PC-9 (cell line): Measurements from ENCODE around the gene IL34. TPM values are rescaled to one million over a fixed set of nuclear protein-coding genes. Genes with fewer than 3 reads are reported as not detected.

ENCODE experiments used
- BruUV-seq: library from RNA; stranded (reverse); fragments of 400-500 nt; replicated peaks from 2 replicates; lab custom pipeline; 2021; lab: Mats Ljungman, UMichigan
- CTCF ChIA-PET: fragments of 300-600 bp; sonication (Branson Sonifier 250); formaldehyde crosslinking; loops from one replicate; lab custom pipeline; 2022; ENCODE audit warnings: antibody characterized with exemption; lab: Charles Lee
- POLR2A ChIA-PET: fragments of 300-600 bp; sonication (Branson Sonifier 250); formaldehyde crosslinking; loops from one replicate; lab custom pipeline; 2022; ENCODE audit warnings: antibody characterized with exemption; ENCODE audit not compliant: unreplicated experiment; lab: Charles Lee
- DNase-seq, 2 experiments: peaks; one replicate each; pipeline versions ENCODE4 v3.0.0 to v3.0.0-alpha.2; 2015 to 2022; ENCODE audit warnings: mixed read lengths in 1 of 2
- H2AFZ ChIP-seq: fragments of 200-600 bp; sonication (generic); 2 replicates; pipeline ENCODE4 v1.8.1; 2017; ENCODE audit warnings: antibody characterized with exemption
- H3F3A ChIP-seq: fragments of 200-600 bp; sonication (generic); 2 replicates; pipeline ENCODE4 v1.8.1; 2017; ENCODE audit warnings: antibody characterized with exemption, mild to moderate bottlenecking, low read depth; ENCODE audit not compliant: insufficient read depth
- H3K27ac ChIP-seq: fragments of 200-600 bp; sonication (generic); 2 replicates; pipeline ENCODE4 v1.6.1; 2016; ENCODE audit warnings: mixed run types
- H3K27me3 ChIP-seq: fragments of 200-600 bp; sonication (generic); 2 replicates; pipeline ENCODE4 v1.6.1; 2016; ENCODE audit warnings: low read depth, mixed run types; ENCODE audit not compliant: insufficient read depth
- H3K36me3 ChIP-seq: fragments of 200-600 bp; sonication (generic); 2 replicates; pipeline ENCODE4 v1.6.1; 2016; ENCODE audit warnings: low read depth, mixed run types
- H3K4me1 ChIP-seq: fragments of 200-600 bp; sonication (generic); replicated peaks from 2 replicates; pipeline ENCODE4 v1.6.1; 2016; ENCODE audit warnings: mixed run types; ENCODE audit not compliant: insufficient read depth
- H3K4me2 ChIP-seq: fragments of 200-600 bp; sonication (generic); 2 replicates; pipeline ENCODE4 v1.6.1; 2017; ENCODE audit warnings: mixed run types
- H3K4me3 ChIP-seq: fragments of 200-600 bp; sonication (generic); 2 replicates; pipeline ENCODE4 v1.6.1; 2016; ENCODE audit warnings: mixed run types
- H3K79me2 ChIP-seq: fragments of 200-600 bp; sonication (generic); 2 replicates; pipeline ENCODE4 v1.6.1; 2017; ENCODE audit warnings: low read depth, mixed run types
- H3K9me2 ChIP-seq: fragments of 200-600 bp; sonication (generic); 2 replicates; pipeline ENCODE4 v1.8.1; 2017; ENCODE audit warnings: mild to moderate bottlenecking; ENCODE audit not compliant: insufficient read depth
- H3K9me3 ChIP-seq: fragments of 200-600 bp; sonication (generic); 2 replicates; pipeline ENCODE4 v1.8.1; 2016; ENCODE audit warnings: low read depth; ENCODE audit not compliant: insufficient read depth
- H4K20me1 ChIP-seq: fragments of 200-600 bp; sonication (generic); 2 replicates; pipeline ENCODE4 v1.8.1; 2017; ENCODE audit not compliant: insufficient read depth
- CTCF ChIP-seq: fragments of 200-600 bp; sonication (generic); conservative IDR thresholded peaks from 2 replicates; pipeline ENCODE4 v1.6.1; 2017; ENCODE audit warnings: mixed run types, antibody characterized with exemption, mild to moderate bottlenecking, moderate library complexity
- EZH2 ChIP-seq: fragments of 200-600 bp; sonication (generic); IDR thresholded peaks from 2 replicates; pipeline ENCODE4 v1.8.0; 2017; ENCODE audit warnings: antibody characterized with exemption, low read depth
- intact Hi-C: fragments of 100-400 bp; cut with micrococcal nuclease; formaldehyde crosslinking; loops from one replicate; pipeline ENCODE4 v1.10.0; 2022; ENCODE audit not compliant: unreplicated experiment
- total RNA-seq: library from RNA; stranded (reverse); gene quantifications from 2 replicates; pipeline ENCODE4 v1.2.3, GENCODE V29; 2021

The IL34 gene
- total RNA-seq, 1 experiment from 2014 or later = not detected

GRCh38 chr16:70706948-70707465 lies 60.6 kb downstream of the IL34 start:
- no peaks in the 10 kb centered on the region for H3K27me3 ChIP-seq
- peak overlapping the region; percentile 66 for H3K4me2 ChIP-seq
- 0 out of 2 replicates have a peak, but pooled peaks cover 8% of the 10 kb centered on the region for H3K79me2 ChIP-seq
- no peaks in the 10 kb centered on the region for H3K9me3 ChIP-seq
- H3K36me3 ChIP-seq = no peaks in the 10 kb centered on the region
- TF ChIP-seq EZH2 (no peak), CTCF (no peak)
- peak; percentile 89 to 91 for DNase-seq
- no peaks in the 10 kb centered on the region for H3K9me2 ChIP-seq
- H3K27ac ChIP-seq = peak overlapping the region; percentile 60
- CTCF ChIA-PET = interaction anchor here (0.6 kb wide), 1 partner anchor 10 kb away, joined by 5 read pairs; no protein-coding TSS in a partner anchor
- H3K4me1 ChIP-seq = peaks cover 25% of the 10 kb centered on the region
- BruUV-seq = no TSS peak
- no peak overlapping the region for H2AFZ ChIP-seq
- POLR2A ChIA-PET = interaction anchor here (0.5 to 0.7 kb wide), 4 partner anchors 19 to 1178 kb away, joined by 3 to 10 read pairs (median 5); no protein-coding TSS in a partner anchor
- peak overlapping the region; percentile 25; the same call in 1 of the 2 replicates for H3K4me3 ChIP-seq
- H3F3A ChIP-seq = peaks cover 22% of the 10 kb centered on the region
- intact Hi-C loops = loop anchor here (1.0 kb wide), 1 partner anchor 10 kb away; no protein-coding TSS in a partner anchor
- H4K20me1 ChIP-seq = no peaks in the 10 kb centered on the region

GRCh38 chr16:70708366-70709246 lies 62.2 kb downstream of the IL34 start:
- CTCF ChIA-PET = no interaction called here
- Histone ChIP-seq H3F3A (peaks cover 22% of the 10 kb centered on the region), H3K4me2 (0 out of 2 replicates have a peak overlapping the region, but pooled peaks have one; percentile 66), H2AFZ (no peak overlapping the region), H3K27me3 (no peaks in the 10 kb centered on the region), H4K20me1 (no peaks in the 10 kb centered on the region), H3K9me3 (no peaks in the 10 kb centered on the region), H3K27ac (peak overlapping the region; percentile 60), H3K79me2 (0 out of 2 replicates have a peak, but pooled peaks cover 8% of the 10 kb centered on the region), H3K9me2 (no peaks in the 10 kb centered on the region), H3K4me3 (no peak overlapping the region), H3K4me1 (peaks cover 25% of the 10 kb centered on the region), H3K36me3 (no peaks in the 10 kb centered on the region)
- POLR2A ChIA-PET = no interaction called here
- DNase-seq = no peak
- intact Hi-C loops = no loop called here
- no peak for TF ChIP-seq EZH2
- TF ChIP-seq CTCF = no peak
- BruUV-seq = no TSS peak

GRCh38 chr16:70709457-70709856 lies 63.1 kb downstream of the IL34 start:
- no peak overlapping the region for H3K4me2 ChIP-seq
- POLR2A ChIA-PET = interaction anchor here (0.7 kb wide), 1 partner anchor 42 kb away, joined by 4 read pairs; no protein-coding TSS in a partner anchor
- H3K4me1 ChIP-seq = peaks cover 30% of the 10 kb centered on the region
- CTCF ChIA-PET = no interaction called here
- BruUV-seq = no TSS peak
- TF ChIP-seq CTCF = no peak
- TF ChIP-seq EZH2 = no peak
- H3F3A ChIP-seq = peaks cover 25% of the 10 kb centered on the region
- no peaks in the 10 kb centered on the region for H3K36me3 ChIP-seq
- no peaks in the 10 kb centered on the region for H3K9me3 ChIP-seq
- no peak for DNase-seq
- H3K9me2 ChIP-seq = no peaks in the 10 kb centered on the region
- no peaks in the 10 kb centered on the region for H3K27me3 ChIP-seq
- no peaks in the 10 kb centered on the region for H4K20me1 ChIP-seq
- H2AFZ ChIP-seq = no peak overlapping the region
- intact Hi-C loops = no loop called here
- no peak overlapping the region for H3K27ac ChIP-seq
- H3K79me2 ChIP-seq = peaks cover 8% of the 10 kb centered on the region; the same call in 1 of the 2 replicates
- no peak overlapping the region for H3K4me3 ChIP-seq
